ENCODE results near the gene MICALL2. TPM values are rescaled to one million over a fixed set of nuclear protein-coding genes. Genes with fewer than 3 reads are reported as not detected.
A peak's percentile ranks its signal among the peaks of the same experiment; 100 is the strongest.

Gene MICALL2
- total RNA-seq, 2 donors from 2014 or later, result 62.8 to 117 TPM

DNA sequence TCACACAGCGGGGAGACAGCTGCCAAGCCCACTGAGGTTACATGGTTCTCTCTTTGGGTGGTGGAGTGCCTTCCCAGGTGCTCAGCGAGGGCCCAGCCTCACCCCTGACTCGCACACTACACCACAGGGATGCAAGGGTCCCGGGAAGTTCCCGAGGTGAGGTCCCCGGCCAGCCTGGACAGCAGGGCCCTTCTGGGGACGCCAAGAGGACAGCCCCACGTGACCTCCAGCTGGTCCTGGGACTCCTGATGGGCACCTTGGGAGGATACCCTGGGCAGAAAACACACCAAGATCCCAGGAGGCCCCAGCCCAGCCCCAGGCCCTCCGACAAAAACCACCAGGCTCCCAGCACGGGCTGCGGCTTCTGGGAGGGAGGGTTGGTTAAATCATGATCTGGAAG is 8.3 kb downstream of the MICALL2 start:
- H3K27me3 ChIP-seq, result no peaks in the 10 kb centered on the region
- TF ChIP-seq, protein P1, sequence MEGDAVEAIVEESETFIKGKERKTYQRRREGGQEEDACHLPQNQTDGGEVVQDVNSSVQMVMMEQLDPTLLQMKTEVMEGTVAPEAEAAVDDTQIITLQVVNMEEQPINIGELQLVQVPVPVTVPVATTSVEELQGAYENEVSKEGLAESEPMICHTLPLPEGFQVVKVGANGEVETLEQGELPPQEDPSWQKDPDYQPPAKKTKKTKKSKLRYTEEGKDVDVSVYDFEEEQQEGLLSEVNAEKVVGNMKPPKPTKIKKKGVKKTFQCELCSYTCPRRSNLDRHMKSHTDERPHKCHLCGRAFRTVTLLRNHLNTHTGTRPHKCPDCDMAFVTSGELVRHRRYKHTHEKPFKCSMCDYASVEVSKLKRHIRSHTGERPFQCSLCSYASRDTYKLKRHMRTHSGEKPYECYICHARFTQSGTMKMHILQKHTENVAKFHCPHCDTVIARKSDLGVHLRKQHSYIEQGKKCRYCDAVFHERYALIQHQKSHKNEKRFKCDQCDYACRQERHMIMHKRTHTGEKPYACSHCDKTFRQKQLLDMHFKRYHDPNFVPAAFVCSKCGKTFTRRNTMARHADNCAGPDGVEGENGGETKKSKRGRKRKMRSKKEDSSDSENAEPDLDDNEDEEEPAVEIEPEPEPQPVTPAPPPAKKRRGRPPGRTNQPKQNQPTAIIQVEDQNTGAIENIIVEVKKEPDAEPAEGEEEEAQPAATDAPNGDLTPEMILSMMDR (IDR thresholded peaks at IDR 0.05), result no peak
- H3K36me3 ChIP-seq, result no peaks in the 10 kb centered on the region
- no peaks in the 10 kb centered on the region for H3K9me3 ChIP-seq
- no peaks in the 10 kb centered on the region for H3K4me1 ChIP-seq
- DNase-seq, result no peak
- intact Hi-C loops (cut with DNase I), result no loop called here
- no peak overlapping the region for H3K9ac ChIP-seq (ENCODE audit: low read depth in 2 of 2, low read length in 2 of 2)
- H3K4me3 ChIP-seq, result no peak overlapping the region
- no peak overlapping the region for H3K27ac ChIP-seq

GRCh38 chr7:1450431-1450830 is 8.8 kb downstream of the MICALL2 start:
- Histone ChIP-seq H3K9ac (ENCODE audit: low read depth in 2 of 2, low read length in 2 of 2) (peak overlapping the region; percentile 5 to 16), H3K4me1 (no peaks in the 10 kb centered on the region), H3K27ac (no peak overlapping the region), H3K36me3 (no peaks in the 10 kb centered on the region), H3K4me3 (no peak overlapping the region), H3K27me3 (no peaks in the 10 kb centered on the region), H3K9me3 (no peaks in the 10 kb centered on the region)
- TF ChIP-seq, protein P1 (IDR thresholded peaks at IDR 0.05), result no peak
- DNase-seq, result no peak
- intact Hi-C loops (cut with DNase I), result no loop called here

GRCh38 chr7:1449951-1450350 is 9.3 kb downstream of the MICALL2 start:
- intact Hi-C loops (cut with DNase I), result no loop called here
- DNase-seq, result no peak
- TF ChIP-seq, protein P1 (IDR thresholded peaks at IDR 0.05), result no peak
- H3K9ac ChIP-seq (ENCODE audit: low read depth in 2 of 2, low read length in 2 of 2), result no peak overlapping the region
- H3K4me3 ChIP-seq, result no peak overlapping the region
- H3K9me3 ChIP-seq, result no peaks in the 10 kb centered on the region
- no peaks in the 10 kb centered on the region for H3K27me3 ChIP-seq
- H3K27ac ChIP-seq, result no peak overlapping the region
- no peaks in the 10 kb centered on the region for H3K36me3 ChIP-seq
- H3K4me1 ChIP-seq, result no peaks in the 10 kb centered on the region

DNA sequence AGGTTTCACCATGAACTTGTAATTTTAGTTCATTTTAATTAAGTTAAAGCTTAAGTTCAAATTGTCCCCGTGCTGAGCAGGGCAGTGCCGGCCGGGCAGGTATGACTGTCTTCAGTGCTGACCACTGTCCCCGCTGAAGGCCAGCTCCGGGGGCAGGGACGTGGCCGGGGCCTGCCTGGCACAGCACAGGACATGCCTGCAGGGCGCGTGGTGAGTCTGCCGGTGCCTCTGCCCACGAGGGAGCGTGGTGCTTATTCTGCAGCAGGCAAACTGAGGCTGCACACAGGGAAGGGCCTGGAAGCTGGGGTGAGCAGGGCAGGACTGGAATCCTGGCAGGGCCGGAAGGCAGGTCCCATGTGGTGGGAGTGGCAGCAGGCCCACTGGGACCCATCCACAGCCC is 9.8 kb downstream of the MICALL2 start:
- intact Hi-C loops (cut with DNase I), result no loop called here
- H3K9me3 ChIP-seq, result no peaks in the 10 kb centered on the region
- no peaks in the 10 kb centered on the region for H3K36me3 ChIP-seq

GRCh38 chr7:1448958-1449357 is 10.3 kb downstream of the MICALL2 start:
- no peak overlapping the region for H3K27ac ChIP-seq
- no peak overlapping the region for H3K4me3 ChIP-seq
- no peak overlapping the region for H3K9ac ChIP-seq (ENCODE audit: low read depth in 2 of 2, low read length in 2 of 2)
- DNase-seq, result no peak
- H3K9me3 ChIP-seq, result no peaks in the 10 kb centered on the region
- H3K36me3 ChIP-seq, result no peaks in the 10 kb centered on the region
- TF ChIP-seq, protein P1 (IDR thresholded peaks at IDR 0.05), result no peak
- no peaks in the 10 kb centered on the region for H3K27me3 ChIP-seq
- H3K4me1 ChIP-seq, result no peaks in the 10 kb centered on the region
- intact Hi-C loops (cut with DNase I), result no loop called here

More for the DNA sequence above, 9.8 kb downstream of the MICALL2 start:
- no peak for DNase-seq
- Histone ChIP-seq H3K27ac (no peak overlapping the region), H3K9ac (ENCODE audit: low read depth in 2 of 2, low read length in 2 of 2) (no peak overlapping the region), H3K27me3 (no peaks in the 10 kb centered on the region), H3K4me3 (no peak overlapping the region), H3K4me1 (no peaks in the 10 kb centered on the region)
- TF ChIP-seq, protein P1 (IDR thresholded peaks at IDR 0.05), result no peak

All from colonic mucosa (tissue), 4 donors.